Activated naive CD8-positive, alpha-beta T cell treated with anti-CD3 and anti-CD28 coated beads, Interleukin-2, amount 10 ng/mL, durations not matched to agents 7 days and 5 days (primary cell): ENCODE data around the gene ZBTB39. TPM values are rescaled to one million over a fixed set of nuclear protein-coding genes. Genes with fewer than 3 reads are reported as not detected.
"Not testable (repeated sequence)": the region's sequence is repeated elsewhere in the genome, so short reads cannot be mapped to it uniquely, and the experiment has no call there.

Experiments
- ATAC-seq: fragments of 150-1000 bp; cut with Tn5 transposase; one replicate; pipeline ENCODE4 v1.10.0; 2021; ENCODE audit warnings: low read depth, moderate library complexity
- POLR2A ChIA-PET: fragments of 350-600 bp; sonication (Branson Sonifier 250); formaldehyde crosslinking; loops from one replicate; lab custom pipeline; 2021; ENCODE audit warnings: antibody characterized with exemption; lab: Charles Lee
- DNase-seq: peaks from one replicate; pipeline ENCODE4 v3.0.0; 2021
- H3K27ac Mint-ChIP-seq: one replicate; pipeline ENCODE4 v1.8.0; 2022; ENCODE audit warnings: mild to moderate bottlenecking, mixed read lengths
- H3K27me3 Mint-ChIP-seq: one replicate; pipeline ENCODE4 v1.8.0; 2022; ENCODE audit warnings: mild to moderate bottlenecking, moderate library complexity, mixed read lengths
- H3K36me3 Mint-ChIP-seq: one replicate; pipeline ENCODE4 v1.8.0; 2021; ENCODE audit warnings: mild to moderate bottlenecking, mixed read lengths
- H3K4me1 Mint-ChIP-seq: one replicate; pipeline ENCODE4 v1.8.0; 2021; ENCODE audit warnings: mixed read lengths
- H3K4me3 Mint-ChIP-seq: one replicate; pipeline ENCODE4 v1.8.0; 2022; ENCODE audit warnings: mild to moderate bottlenecking, moderate library complexity, mixed read lengths
- H3K9me3 Mint-ChIP-seq: one replicate; pipeline ENCODE4 v1.8.0; 2021; ENCODE audit warnings: mixed read lengths
- total RNA-seq, 2 experiments: library from RNA; stranded (reverse); gene quantifications; one replicate each; pipeline ENCODE4 v1.2.3, GENCODE V29; 2021

The ZBTB39 gene
- total RNA-seq, 2 experiments from 2014 or later: 11.3 TPM

DNA sequence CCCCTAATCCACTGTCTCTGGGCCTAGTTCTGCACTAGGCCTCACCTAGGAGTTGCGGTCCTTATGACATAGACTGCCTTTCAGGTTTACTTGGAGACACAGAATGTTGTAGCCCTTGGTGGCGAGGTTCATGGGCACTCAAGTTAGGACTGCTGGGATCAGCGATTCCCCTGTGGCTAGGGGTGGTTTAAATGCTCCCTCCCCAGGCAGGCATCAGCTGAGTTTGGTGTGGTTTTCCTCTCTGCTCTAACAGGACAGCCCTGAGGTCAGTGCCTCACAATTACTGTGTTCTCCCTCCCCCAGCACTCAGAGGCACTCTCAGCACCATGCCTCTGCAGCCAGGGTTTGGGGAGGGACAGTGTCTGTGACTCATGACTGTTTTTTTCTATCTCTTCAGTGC, 26.7 kb downstream of the ZBTB39 start:
- POLR2A ChIA-PET: no interaction called here
- no peaks in the 10 kb centered on the region for H3K4me1 Mint-ChIP-seq
- DNase-seq: no peak
- no peak overlapping the region for H3K4me3 Mint-ChIP-seq
- no peaks in the 10 kb centered on the region for H3K9me3 Mint-ChIP-seq
- no peak for ATAC-seq
- H3K36me3 Mint-ChIP-seq: no peaks in the 10 kb centered on the region
- H3K27me3 Mint-ChIP-seq: peaks cover 2% of the 10 kb centered on the region
- H3K27ac Mint-ChIP-seq: no peak overlapping the region

DNA sequence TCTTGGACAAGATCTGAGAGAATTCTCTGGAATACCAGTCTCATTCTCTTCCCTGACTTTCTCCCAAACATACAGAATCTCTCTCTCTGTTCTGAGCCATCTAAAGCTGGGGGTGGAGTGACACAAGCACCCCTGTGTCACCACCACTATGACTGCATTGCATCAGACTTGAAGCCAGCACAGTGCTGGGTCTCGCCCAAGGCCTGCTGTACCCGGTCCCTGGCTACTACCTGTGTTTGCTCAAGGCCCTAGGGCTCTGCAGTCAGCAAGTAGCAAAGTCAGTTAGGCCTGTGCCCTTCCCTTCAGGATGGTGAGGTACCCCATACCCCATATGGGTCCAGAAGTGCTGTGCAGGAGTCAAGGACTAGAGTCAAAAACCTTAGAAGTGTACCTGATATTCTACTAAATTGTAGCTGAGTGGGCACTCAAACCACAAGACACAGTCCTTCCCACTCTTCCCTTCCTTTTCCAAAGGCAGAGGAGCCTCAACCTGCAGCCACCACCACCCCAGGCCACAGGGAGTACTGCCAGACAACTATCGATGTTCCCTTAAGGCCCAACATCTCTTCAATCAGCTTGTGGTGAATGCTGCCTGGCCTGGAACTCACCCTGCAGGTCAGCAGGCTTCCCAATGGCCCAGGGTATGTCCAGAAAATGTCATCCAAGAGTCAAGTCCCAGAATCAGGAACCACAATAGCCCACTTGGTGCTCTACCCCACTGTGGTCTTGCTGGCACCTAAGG, 27.8 kb downstream of the ZBTB39 start:
- no peaks in the 10 kb centered on the region for H3K4me1 Mint-ChIP-seq
- peaks cover 2% of the 10 kb centered on the region for H3K27me3 Mint-ChIP-seq
- no peaks in the 10 kb centered on the region for H3K9me3 Mint-ChIP-seq
- no peak overlapping the region for H3K27ac Mint-ChIP-seq
- ATAC-seq (no peak), DNase-seq (no peak)
- H3K4me3 Mint-ChIP-seq: no peak overlapping the region
- no peaks in the 10 kb centered on the region for H3K36me3 Mint-ChIP-seq
- POLR2A ChIA-PET: no interaction called here

DNA sequence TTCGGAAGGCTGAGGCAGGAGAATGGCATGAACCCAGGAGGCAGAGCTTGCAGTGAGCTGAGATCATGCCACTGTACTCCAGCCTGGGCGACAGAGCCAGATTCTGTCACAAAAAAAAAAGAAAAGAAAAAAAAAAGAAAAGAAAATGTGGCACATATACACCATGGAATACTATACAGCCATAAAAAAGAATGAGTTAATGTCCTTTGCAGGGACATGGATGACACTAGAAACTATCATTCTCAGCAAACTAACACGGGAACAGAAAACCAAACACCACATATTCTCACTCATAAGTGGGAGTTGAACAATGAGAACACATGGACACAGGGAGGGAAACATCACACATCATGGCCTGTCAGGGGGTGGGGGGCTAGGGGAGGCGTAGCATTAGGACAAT, 29.0 kb downstream of the ZBTB39 start:
- H3K4me3 Mint-ChIP-seq, H3K27me3 Mint-ChIP-seq, ATAC-seq, H3K4me1 Mint-ChIP-seq, H3K36me3 Mint-ChIP-seq, H3K27ac Mint-ChIP-seq, POLR2A ChIA-PET, DNase-seq, H3K9me3 Mint-ChIP-seq: not testable (repeated sequence)

DNA sequence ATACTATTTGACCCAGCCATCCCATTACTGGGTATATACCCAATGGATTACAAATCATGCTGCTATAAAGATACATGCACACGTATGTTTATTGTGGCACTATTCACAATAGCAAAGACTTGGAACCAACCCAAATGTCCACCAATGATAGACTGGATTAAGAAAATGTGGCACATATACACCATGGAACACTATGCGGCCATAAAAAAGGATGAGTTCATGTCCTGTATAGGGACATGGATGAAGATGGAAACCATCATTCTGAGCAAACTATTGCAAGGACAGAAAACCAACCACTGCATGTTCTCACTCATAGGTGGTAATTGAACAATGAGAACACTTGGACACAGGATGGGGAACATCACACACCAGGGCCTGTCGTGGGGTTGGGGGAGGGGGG, 32.1 kb downstream of the ZBTB39 start:
- H3K27me3 Mint-ChIP-seq: peaks cover 17% of the 10 kb centered on the region
- H3K4me1 Mint-ChIP-seq, DNase-seq, H3K9me3 Mint-ChIP-seq, ATAC-seq, POLR2A ChIA-PET, H3K4me3 Mint-ChIP-seq, H3K36me3 Mint-ChIP-seq, H3K27ac Mint-ChIP-seq: not testable (repeated sequence)

DNA sequence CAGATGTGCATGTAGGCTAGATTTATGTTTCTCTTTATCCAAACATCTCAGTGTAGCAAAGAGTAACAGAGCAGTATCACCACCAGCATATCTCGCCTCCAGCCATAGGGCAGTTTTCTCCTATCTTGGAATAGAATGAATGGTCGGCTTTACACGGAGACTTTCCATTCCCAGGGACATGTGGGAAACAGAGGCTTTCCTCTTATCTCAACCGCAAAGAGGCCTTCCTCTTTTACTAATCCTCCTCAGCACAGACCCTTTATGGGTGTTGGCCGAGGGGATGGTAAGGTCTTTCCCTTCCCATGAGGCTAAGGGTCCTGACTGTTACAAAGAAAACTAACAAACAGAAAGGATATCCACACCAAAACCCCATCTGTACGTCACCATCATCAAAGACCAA, 37.4 kb downstream of the ZBTB39 start:
- peaks cover 15% of the 10 kb centered on the region for H3K27me3 Mint-ChIP-seq

DNA sequence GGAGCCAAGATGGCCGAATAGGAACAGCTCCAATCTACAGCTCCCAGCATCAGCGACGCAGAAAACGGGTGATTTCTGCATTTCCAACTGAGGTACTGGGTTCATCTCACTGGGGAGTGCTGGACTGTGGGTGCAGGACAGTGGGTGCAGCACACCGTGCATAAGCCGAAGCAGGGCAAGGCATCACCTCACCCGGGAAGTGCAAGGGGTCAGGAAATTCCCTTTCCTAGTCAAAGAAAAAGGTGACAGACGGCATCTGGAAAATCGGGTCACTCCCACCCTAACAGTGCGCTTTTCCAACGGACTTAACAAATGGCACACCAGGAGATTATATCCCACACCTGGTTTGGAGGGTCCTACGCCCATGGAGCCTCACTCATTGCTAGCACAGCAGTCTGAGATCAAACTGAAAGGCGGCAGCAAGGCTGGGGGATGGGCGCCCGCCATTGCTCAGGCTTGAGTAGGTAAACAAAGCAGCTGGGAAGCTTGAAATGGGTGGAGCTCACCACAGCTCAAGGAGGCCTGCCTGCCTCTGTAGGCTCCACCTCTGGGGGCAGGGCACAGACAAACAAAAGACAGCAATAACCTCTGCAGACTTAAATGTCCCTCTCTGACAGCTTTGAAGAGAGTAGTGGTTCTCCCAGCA, 40.2 kb downstream of the ZBTB39 start:
- ATAC-seq, H3K27me3 Mint-ChIP-seq, DNase-seq, H3K36me3 Mint-ChIP-seq, H3K9me3 Mint-ChIP-seq, H3K27ac Mint-ChIP-seq, POLR2A ChIA-PET, H3K4me1 Mint-ChIP-seq, H3K4me3 Mint-ChIP-seq: not testable (repeated sequence)

More for the DNA sequence above, 37.4 kb downstream of the ZBTB39 start:
- H3K4me1 Mint-ChIP-seq, H3K36me3 Mint-ChIP-seq, ATAC-seq, POLR2A ChIA-PET, H3K4me3 Mint-ChIP-seq, H3K27ac Mint-ChIP-seq, DNase-seq, H3K9me3 Mint-ChIP-seq: not testable (repeated sequence)

DNA sequence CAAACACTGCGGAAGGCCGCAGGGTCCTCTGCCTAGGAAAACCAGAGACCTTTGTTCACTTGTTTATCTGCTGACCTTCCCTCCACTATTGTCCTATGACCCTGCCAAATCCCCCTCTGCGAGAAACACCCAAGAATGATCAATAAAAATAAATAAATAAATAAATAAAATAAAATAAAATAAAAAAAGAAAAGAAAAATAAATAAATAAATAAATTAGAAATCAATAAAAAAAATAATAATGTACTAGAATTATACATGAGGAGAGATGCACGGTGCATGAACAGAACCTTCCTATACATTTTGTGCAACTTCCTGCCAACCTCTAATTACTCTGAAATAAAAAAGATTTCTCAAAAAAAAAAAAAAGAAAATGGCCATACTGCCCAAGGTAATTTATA, 41.2 kb downstream of the ZBTB39 start:
- H3K4me3 Mint-ChIP-seq, H3K27me3 Mint-ChIP-seq, H3K9me3 Mint-ChIP-seq, ATAC-seq, H3K27ac Mint-ChIP-seq, H3K4me1 Mint-ChIP-seq, DNase-seq, POLR2A ChIA-PET, H3K36me3 Mint-ChIP-seq: not testable (repeated sequence)

DNA sequence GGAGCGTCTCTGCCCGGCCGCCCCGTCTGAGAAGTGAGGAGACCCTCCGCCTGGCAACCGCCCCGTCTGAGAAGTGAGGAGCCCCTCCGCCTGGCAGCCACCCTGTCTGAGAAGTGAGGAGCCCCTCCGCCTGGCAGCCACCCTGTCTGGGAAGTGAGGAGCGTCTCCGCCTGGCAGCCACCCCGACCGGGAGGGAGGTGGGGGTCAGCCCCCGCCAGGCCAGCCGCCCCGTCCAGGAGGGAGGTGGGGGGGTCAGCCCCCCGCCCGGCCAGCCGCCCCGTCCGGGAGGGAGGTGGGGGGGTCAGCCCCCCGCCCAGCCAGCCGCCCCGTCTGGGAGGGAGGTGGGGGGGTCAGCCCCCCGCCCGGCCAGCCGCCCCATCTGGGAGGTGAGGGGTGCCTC, 42.8 kb downstream of the ZBTB39 start:
- H3K27me3 Mint-ChIP-seq, DNase-seq, H3K27ac Mint-ChIP-seq, H3K4me1 Mint-ChIP-seq, ATAC-seq, POLR2A ChIA-PET, H3K4me3 Mint-ChIP-seq, H3K36me3 Mint-ChIP-seq: not testable (repeated sequence)
- peaks cover 11% of the 10 kb centered on the region for H3K9me3 Mint-ChIP-seq

DNA sequence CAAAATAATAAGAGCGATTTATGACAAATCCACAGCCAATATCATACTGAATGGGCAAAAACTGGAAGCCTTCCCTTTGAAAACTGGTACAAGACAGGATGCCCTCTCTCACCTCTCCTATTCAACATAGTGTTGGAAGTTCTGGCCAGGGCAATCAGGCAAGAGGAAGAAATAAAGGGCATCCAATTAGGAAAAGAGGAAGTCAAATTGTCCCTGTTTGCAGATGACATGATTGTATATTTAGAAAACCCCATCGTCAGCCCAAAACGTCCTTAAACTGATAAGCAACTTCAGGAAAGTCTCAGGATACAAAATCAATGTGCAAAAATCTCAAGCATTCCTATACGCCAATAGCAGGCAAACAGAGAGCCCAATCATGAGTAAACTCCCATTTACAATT, 44.1 kb downstream of the ZBTB39 start:
- POLR2A ChIA-PET, H3K36me3 Mint-ChIP-seq, ATAC-seq, H3K4me1 Mint-ChIP-seq, H3K27ac Mint-ChIP-seq, H3K4me3 Mint-ChIP-seq, DNase-seq, H3K27me3 Mint-ChIP-seq: not testable (repeated sequence)
- H3K9me3 Mint-ChIP-seq: peaks cover 14% of the 10 kb centered on the region

DNA sequence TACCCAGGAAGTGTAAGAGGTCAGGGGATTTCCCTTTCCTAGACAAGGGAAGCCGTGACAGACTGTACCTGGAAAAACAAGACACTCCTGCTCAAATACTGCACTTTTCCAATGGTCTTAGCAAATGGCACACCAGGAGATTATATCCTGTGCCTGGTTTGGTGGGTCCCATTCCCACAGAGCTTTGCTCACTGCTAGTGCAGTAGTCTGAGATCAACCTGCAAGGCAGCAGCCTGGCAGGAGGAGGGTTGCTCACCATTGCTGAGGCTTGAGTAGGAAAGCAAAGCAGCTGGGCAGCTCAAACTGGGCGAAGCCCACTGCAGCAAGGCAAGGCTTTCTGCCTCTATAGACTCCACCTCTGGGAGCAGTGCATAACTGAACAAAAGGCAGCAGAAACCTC, 47.9 kb downstream of the ZBTB39 start:
- DNase-seq: no peak
- peaks cover 14% of the 10 kb centered on the region for H3K9me3 Mint-ChIP-seq
- H3K27me3 Mint-ChIP-seq: peaks cover 5% of the 10 kb centered on the region
- H3K36me3 Mint-ChIP-seq: no peaks in the 10 kb centered on the region
- H3K4me3 Mint-ChIP-seq: no peak overlapping the region
- ATAC-seq: no peak
- no peak overlapping the region for H3K27ac Mint-ChIP-seq
- POLR2A ChIA-PET: no interaction called here
- no peaks in the 10 kb centered on the region for H3K4me1 Mint-ChIP-seq

DNA sequence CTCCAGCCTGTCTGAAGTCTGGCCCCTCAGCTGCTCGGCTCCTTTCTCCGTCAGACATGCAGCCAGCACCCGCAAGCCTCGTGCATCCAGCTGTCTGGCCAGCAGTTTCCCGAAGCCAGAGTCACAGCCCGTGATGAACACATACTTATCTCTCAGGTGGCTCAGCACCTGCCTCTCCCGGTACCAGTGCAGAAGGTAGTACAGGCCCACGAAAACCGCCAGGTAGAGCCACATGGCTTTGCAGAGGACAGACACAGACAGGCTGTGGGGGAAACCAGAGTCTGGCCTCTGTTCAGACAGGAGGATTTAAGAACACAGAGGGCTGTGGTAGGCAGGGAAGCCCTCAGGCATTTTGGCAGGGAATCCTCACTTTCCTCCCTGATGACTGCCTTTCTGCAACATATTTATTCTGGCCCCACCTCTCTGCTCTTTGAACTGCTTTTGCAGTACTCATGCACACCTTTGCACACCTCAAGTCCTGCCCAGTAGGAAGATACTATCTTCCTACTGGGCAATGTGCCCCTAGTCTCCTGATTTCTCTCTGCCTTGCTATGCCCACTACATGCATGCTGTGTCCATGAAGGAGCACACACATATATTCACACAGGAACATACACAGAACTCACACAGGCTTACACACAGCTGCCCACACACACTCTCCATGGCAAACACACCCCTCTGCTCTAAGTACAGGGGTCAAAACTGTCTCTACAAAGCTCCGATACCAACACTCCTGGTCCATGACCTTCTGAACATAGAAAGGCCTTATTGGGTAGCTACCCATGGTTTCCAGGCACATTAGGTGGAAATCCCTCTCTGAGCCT, 48.9 kb downstream of the ZBTB39 start, which contains the start of gene RDH16:
RDH16 (minus strand) TSS at position 380 of the 824 bp plus-strand sequence; CDS start at position 234, 146 bp downstream.
- POLR2A ChIA-PET: no interaction called here
- Mint-ChIP-seq H3K4me3 (no peak within 1 kb of the TSS), H3K27me3 (peaks cover 5% of the 10 kb centered on the region), H3K27ac (no peak within 1 kb of the TSS), H3K36me3 (no peaks in the 10 kb centered on the region), H3K4me1 (no peaks in the 10 kb centered on the region), H3K9me3 (peaks cover 11% of the 10 kb centered on the region)
- DNase-seq (no peak), ATAC-seq (no peak)

DNA sequence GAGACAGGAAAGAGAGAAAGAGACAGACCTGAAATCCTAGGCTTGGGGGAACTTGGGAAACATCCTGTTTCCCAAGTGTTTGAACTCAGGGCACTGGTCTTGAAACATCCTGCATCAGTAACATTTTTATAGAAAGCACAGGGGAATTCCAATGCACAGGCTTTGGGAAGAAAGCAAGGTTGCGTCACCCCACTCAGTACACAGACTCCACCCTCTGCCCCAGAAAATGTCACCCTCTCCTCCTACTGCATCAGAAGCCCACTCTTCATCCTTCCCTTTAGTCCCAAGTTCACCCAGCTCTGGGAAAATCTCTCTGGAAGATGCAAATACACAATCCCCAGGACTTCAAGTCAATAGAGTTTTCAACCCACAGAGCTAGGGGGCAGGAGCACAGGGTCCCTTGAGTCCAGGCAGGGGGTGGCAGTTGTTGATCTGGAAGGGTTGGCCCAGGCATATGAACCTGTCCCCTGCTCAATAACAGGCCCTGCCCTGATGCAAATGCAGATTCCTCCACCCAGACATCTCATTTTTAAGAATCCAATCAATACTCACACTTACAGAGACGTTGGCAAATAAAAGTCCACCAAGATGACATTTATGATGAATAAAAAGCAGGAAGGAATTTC, 50.6 kb downstream of the ZBTB39 start:
- H3K4me1 Mint-ChIP-seq: no peaks in the 10 kb centered on the region
- peaks cover 5% of the 10 kb centered on the region for H3K27me3 Mint-ChIP-seq

DNA sequence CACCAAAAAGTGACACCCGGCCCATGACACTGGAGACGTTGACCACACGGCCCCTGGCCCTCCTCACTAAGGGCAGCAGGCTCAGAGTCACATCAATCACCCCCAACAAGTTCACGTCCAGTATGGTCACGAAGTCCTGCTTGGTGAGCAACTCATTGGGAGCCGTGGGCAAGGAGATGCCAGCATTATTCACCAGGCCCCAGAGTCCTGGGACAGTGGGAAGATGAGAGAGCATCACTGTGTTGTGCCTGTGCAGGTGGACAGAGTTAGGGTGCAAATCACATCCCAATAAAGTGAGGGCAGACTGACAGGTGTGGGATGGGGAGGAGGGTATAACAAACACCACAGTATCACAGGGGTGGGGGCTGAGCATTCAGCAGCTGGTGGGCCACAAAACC, 51.4 kb downstream of the ZBTB39 start:
- peaks cover 4% of the 10 kb centered on the region for H3K27me3 Mint-ChIP-seq
- H3K27ac Mint-ChIP-seq: no peak overlapping the region
- no peaks in the 10 kb centered on the region for H3K36me3 Mint-ChIP-seq

More for the DNA sequence above, 50.6 kb downstream of the ZBTB39 start:
- H3K36me3 Mint-ChIP-seq: no peaks in the 10 kb centered on the region
- no peak for DNase-seq
- POLR2A ChIA-PET: no interaction called here
- H3K4me3 Mint-ChIP-seq: no peak overlapping the region
- no peak overlapping the region for H3K27ac Mint-ChIP-seq
- ATAC-seq: no peak
- peaks cover 7% of the 10 kb centered on the region for H3K9me3 Mint-ChIP-seq

More for the DNA sequence above, 51.4 kb downstream of the ZBTB39 start:
- Mint-ChIP-seq H3K4me3 (no peak overlapping the region), H3K4me1 (no peaks in the 10 kb centered on the region), H3K9me3 (peaks cover 7% of the 10 kb centered on the region)
- DNase-seq: no peak
- POLR2A ChIA-PET: no interaction called here
- no peak for ATAC-seq
